Trophoblast cell (in vitro differentiated cells and primary cell): ENCODE results near the gene METTL22.

Experiments
- DNase-seq, 2 donors: peaks; one replicate each; pipeline ENCODE4 v3.0.0-alpha.2; 2016
- H2AFZ ChIP-seq: 2 replicates; pipeline ENCODE4 v1.6.1; 2013; ENCODE audit warnings: low read length, moderate library complexity, mild to moderate bottlenecking; ENCODE audit not compliant: insufficient read depth, poor library complexity
- H2AK5ac ChIP-seq: 2 replicates; pipeline ENCODE4 v1.6.1; 2013; ENCODE audit warnings: mild to moderate bottlenecking, low read length
- H2BK120ac ChIP-seq: 2 replicates; pipeline ENCODE4 v1.6.1; 2013; ENCODE audit warnings: low read length, mild to moderate bottlenecking, moderate library complexity; ENCODE audit not compliant: insufficient read depth, poor library complexity
- H2BK12ac ChIP-seq: 2 replicates; pipeline ENCODE4 v1.6.1; 2013; ENCODE audit warnings: mild to moderate bottlenecking, low read length, moderate library complexity
- H2BK5ac ChIP-seq: 2 replicates; pipeline ENCODE4 v1.6.1; 2013; ENCODE audit warnings: low read length, low read depth, moderate library complexity, mild to moderate bottlenecking; ENCODE audit not compliant: poor library complexity
- H3K14ac ChIP-seq: 2 replicates; pipeline ENCODE4 v1.6.1; 2013; ENCODE audit warnings: mild to moderate bottlenecking, low read length
- H3K18ac ChIP-seq: 2 replicates; pipeline ENCODE4 v1.6.1; 2013; ENCODE audit warnings: mild to moderate bottlenecking, low read length
- H3K23ac ChIP-seq: 2 replicates; pipeline ENCODE4 v1.6.1; 2013; ENCODE audit warnings: low read length
- H3K27ac ChIP-seq: 2 replicates; pipeline ENCODE4 v1.5.1; 2013; ENCODE audit warnings: low read depth, mild to moderate bottlenecking, inconsistent platforms, low read length, moderate library complexity
- H3K27me3 ChIP-seq: 2 replicates; pipeline ENCODE4 v1.6.1; 2013; ENCODE audit warnings: inconsistent platforms, mild to moderate bottlenecking, low read length, moderate library complexity; ENCODE audit not compliant: insufficient read depth
- H3K36me3 ChIP-seq, 2 experiments: 1 replicate in 1 of 2; 2 replicates in 1 of 2; pipeline ENCODE4 v1.6.1; 2013; ENCODE audit warnings: low read length in 2 of 2, mild to moderate bottlenecking in 2 of 2, moderate library complexity in 1 of 2; ENCODE audit not compliant: insufficient read depth in 2 of 2, control insufficient read depth in 1 of 2
- H3K4ac ChIP-seq: 2 replicates; pipeline ENCODE4 v1.6.1; 2013; ENCODE audit warnings: low read depth, mild to moderate bottlenecking, low read length, moderate library complexity
- H3K4me1 ChIP-seq, 2 experiments: 1 replicate in 1 of 2; 2 replicates in 1 of 2; pipeline ENCODE4 v1.6.1; 2013; ENCODE audit warnings: low read length in 2 of 2, mild to moderate bottlenecking in 2 of 2, moderate library complexity in 1 of 2; ENCODE audit not compliant: insufficient read depth in 2 of 2, control insufficient read depth in 1 of 2
- H3K4me2 ChIP-seq: 2 replicates; pipeline ENCODE4 v1.6.1; 2013; ENCODE audit warnings: inconsistent platforms, mild to moderate bottlenecking, low read length, moderate library complexity
- H3K4me3 ChIP-seq: 2 replicates; pipeline ENCODE4 v1.5.1; 2013; ENCODE audit warnings: mild to moderate bottlenecking, low read depth, low read length, inconsistent platforms
- H3K79me1 ChIP-seq: one replicate; pipeline ENCODE4 v1.6.1; 2013; ENCODE audit warnings: low read length
- H3K79me2 ChIP-seq: 2 replicates; pipeline ENCODE4 v1.6.1; 2013; ENCODE audit warnings: low read length, mild to moderate bottlenecking; ENCODE audit not compliant: control insufficient read depth, insufficient read depth, poor library complexity
- H3K9ac ChIP-seq: 2 replicates; pipeline ENCODE4 v1.6.1; 2013; ENCODE audit warnings: mild to moderate bottlenecking, low read length
- H3K9me3 ChIP-seq: 2 replicates; pipeline ENCODE4 v1.6.1; 2013; ENCODE audit warnings: low read depth, mild to moderate bottlenecking, control low read depth, inconsistent platforms, low read length; ENCODE audit not compliant: insufficient read depth
- H4K12ac ChIP-seq: 2 replicates; pipeline ENCODE4 v1.6.1; 2013; ENCODE audit warnings: low read depth, mild to moderate bottlenecking, low read length, moderate library complexity
- H4K8ac ChIP-seq: 2 replicates; pipeline ENCODE4 v1.6.1; 2013; ENCODE audit warnings: low read depth, mild to moderate bottlenecking, low read length, moderate library complexity
- H4K91ac ChIP-seq: one replicate; pipeline ENCODE4 v1.6.1; 2013; ENCODE audit warnings: low read depth, mild to moderate bottlenecking, low read length, moderate library complexity
- WGBS: extraction: QIAGEN DNeasy Blood & Tissue Kit; methylation state at CpG from one replicate; pipeline ENCODE4 v1.1.7; 2013; ENCODE audit warnings: missing lambda C conversion rate; ENCODE audit not compliant: insufficient read length, insufficient coverage; ENCODE audit errors: extremely low coverage; 5-methylcytosine and 5-hydroxymethylcytosine counted together

Gene METTL22

GRCh38 chr16:8576141-8577004 is 45.1 kb upstream of the METTL22 start:
- H3K14ac ChIP-seq: no peak overlapping the region
- no peak overlapping the region for H2AK5ac ChIP-seq
- no peak overlapping the region for H4K8ac ChIP-seq
- no peak overlapping the region for H4K91ac ChIP-seq
- no peak overlapping the region for H4K12ac ChIP-seq
- H3K9me3 ChIP-seq: no peaks in the 10 kb centered on the region
- H3K4ac ChIP-seq: no peak overlapping the region
- H3K23ac ChIP-seq: no peak overlapping the region
- H3K36me3 ChIP-seq: no peaks in the 10 kb centered on the region
- H3K79me1 ChIP-seq: no peaks in the 10 kb centered on the region
- H2BK12ac ChIP-seq: no peak overlapping the region
- H3K4me3 ChIP-seq: no peak overlapping the region
- WGBS: no CpG with 5 or more reads among the region's 4 CpGs
- no peak overlapping the region for H3K9ac ChIP-seq
- H2BK5ac ChIP-seq: no peak overlapping the region
- H3K4me2 ChIP-seq: no peak overlapping the region
- no peak for DNase-seq
- H3K79me2 ChIP-seq: no peaks in the 10 kb centered on the region
- no peak overlapping the region for H2AFZ ChIP-seq
- no peak overlapping the region for H3K27ac ChIP-seq
- peaks cover 2% of the 10 kb centered on the region in 2 experiments for H3K4me1 ChIP-seq
- no peak overlapping the region for H3K18ac ChIP-seq
- H3K27me3 ChIP-seq: no peaks in the 10 kb centered on the region
- no peak overlapping the region for H2BK120ac ChIP-seq

GRCh38 chr16:8577678-8578304 is 43.7 kb upstream of the METTL22 start:
- Histone ChIP-seq H3K4me2 (no peak overlapping the region), H2AK5ac (no peak overlapping the region), H2BK12ac (no peak overlapping the region), H3K79me1 (no peaks in the 10 kb centered on the region), H3K27me3 (no peaks in the 10 kb centered on the region), H4K91ac (no peak overlapping the region), H3K4me1 (no peaks in the 10 kb centered on the region), H3K9me3 (no peaks in the 10 kb centered on the region), H3K79me2 (no peaks in the 10 kb centered on the region), H3K9ac (no peak overlapping the region), H3K4ac (no peak overlapping the region), H3K14ac (no peak overlapping the region), H3K23ac (no peak overlapping the region), H4K8ac (no peak overlapping the region), H4K12ac (no peak overlapping the region), H3K36me3 (no peaks in the 10 kb centered on the region), H2BK120ac (no peak overlapping the region), H2BK5ac (no peak overlapping the region), H2AFZ (no peak overlapping the region), H3K4me3 (no peak overlapping the region), H3K18ac (no peak overlapping the region), H3K27ac (no peak overlapping the region)
- DNase-seq: no peak
- WGBS: no CpG with 5 or more reads among the region's 10 CpGs

GRCh38 chr16:8579559-8579958 is 41.9 kb upstream of the METTL22 start:
- H3K9me3 ChIP-seq: no peaks in the 10 kb centered on the region
- H3K36me3 ChIP-seq: no peaks in the 10 kb centered on the region
- H3K79me1 ChIP-seq: no peaks in the 10 kb centered on the region
- H3K18ac ChIP-seq: no peak overlapping the region
- H3K4ac ChIP-seq: no peak overlapping the region
- no peak overlapping the region for H3K4me3 ChIP-seq
- H2BK120ac ChIP-seq: no peak overlapping the region
- no peak overlapping the region for H3K23ac ChIP-seq
- H3K4me1 ChIP-seq: no peaks in the 10 kb centered on the region
- H4K12ac ChIP-seq: no peak overlapping the region
- no peak overlapping the region for H4K91ac ChIP-seq
- no peak overlapping the region for H2BK12ac ChIP-seq
- no peak overlapping the region for H3K9ac ChIP-seq
- no peak overlapping the region for H3K4me2 ChIP-seq
- no peak overlapping the region for H2AK5ac ChIP-seq
- H2AFZ ChIP-seq: no peak overlapping the region
- no peak overlapping the region for H2BK5ac ChIP-seq
- H4K8ac ChIP-seq: no peak overlapping the region
- no peak overlapping the region for H3K14ac ChIP-seq
- no CpG with 5 or more reads among the region's 9 CpGs for WGBS
- no peaks in the 10 kb centered on the region for H3K27me3 ChIP-seq
- H3K79me2 ChIP-seq: no peaks in the 10 kb centered on the region
- DNase-seq: no peak
- no peak overlapping the region for H3K27ac ChIP-seq

GRCh38 chr16:8581831-8582580 is 39.5 kb upstream of the METTL22 start:
- Histone ChIP-seq H3K4me3 (no peak overlapping the region), H3K4me2 (no peak overlapping the region)

More at GRCh38 chr16:8581831-8582580, 39.5 kb upstream of the METTL22 start:
- Histone ChIP-seq H2BK120ac (no peak overlapping the region), H2BK12ac (no peak overlapping the region), H3K9ac (no peak overlapping the region), H3K36me3 (no peaks in the 10 kb centered on the region), H3K14ac (no peak overlapping the region), H4K91ac (no peak overlapping the region), H3K9me3 (no peaks in the 10 kb centered on the region), H3K79me2 (no peaks in the 10 kb centered on the region), H3K4me1 (no peaks in the 10 kb centered on the region), H3K79me1 (no peaks in the 10 kb centered on the region), H3K27ac (no peak overlapping the region), H4K12ac (no peak overlapping the region), H3K23ac (no peak overlapping the region), H4K8ac (no peak overlapping the region), H2AFZ (no peak overlapping the region), H2AK5ac (no peak overlapping the region), H3K18ac (no peak overlapping the region), H3K4ac (no peak overlapping the region), H3K27me3 (no peaks in the 10 kb centered on the region), H2BK5ac (no peak overlapping the region)
- no CpG with 5 or more reads among the region's 6 CpGs for WGBS
- peak in 1 of 2 donors; percentile 21 for DNase-seq
